ENCODE measurements around the gene FKBP14. TPM values are rescaled to one million over a fixed set of nuclear protein-coding genes. Genes with fewer than 3 reads are reported as not detected.
A peak's percentile ranks its signal among the peaks of the same experiment; 100 is the strongest.
"Not testable (repeated sequence)": the region's sequence is repeated elsewhere in the genome, so short reads cannot be mapped to it uniquely, and the experiment has no call there.

The FKBP14 gene
- total and polyA plus RNA-seq, 2 experiments from 2014 or later = 8.1 to 29.6 TPM

- Histone ChIP-seq H3K36me3 (no peaks in the 10 kb centered on the region), H3K27ac (no peak overlapping the region), H3K27me3 (no peaks in the 10 kb centered on the region), H3K9me3 (ENCODE audit: low read depth) (no peaks in the 10 kb centered on the region), H3K4me3 (no peak overlapping the region), H3K4me1 (ENCODE audit: low read depth) (no peaks in the 10 kb centered on the region)
- DNase-seq (ENCODE audit: low read depth in 1 of 2, low spot score in 1 of 2) = peak in 1 of 2 donors; percentile 75
- TF ChIP-seq CTCF (IDR thresholded peaks at IDR 0.05; ENCODE audit: low read depth, low read length) = no peak
Measured at GRCh38 chr7:29968683-29969395, 57.7 kb downstream of the FKBP14 start.

- no peak for DNase-seq (ENCODE audit: low read depth in 1 of 2, low spot score in 1 of 2)
- Histone ChIP-seq H3K27me3 (no peaks in the 10 kb centered on the region), H3K36me3 (no peaks in the 10 kb centered on the region), H3K4me3 (no peak overlapping the region), H3K27ac (no peak overlapping the region), H3K9me3 (ENCODE audit: low read depth) (no peaks in the 10 kb centered on the region), H3K4me1 (ENCODE audit: low read depth) (no peaks in the 10 kb centered on the region)
- TF ChIP-seq CTCF (IDR thresholded peaks at IDR 0.05; ENCODE audit: low read depth, low read length) = no peak
Measured at GRCh38 chr7:29965030-29965429, 61.5 kb downstream of the FKBP14 start.

- no peaks in the 10 kb centered on the region for H3K27me3 ChIP-seq
- H3K27ac ChIP-seq = no peak overlapping the region
- no peak overlapping the region for H3K4me3 ChIP-seq
- TF ChIP-seq CTCF (IDR thresholded peaks at IDR 0.05; ENCODE audit: low read depth, low read length) = no peak
- no peaks in the 10 kb centered on the region for H3K9me3 ChIP-seq (ENCODE audit: low read depth)
- no peaks in the 10 kb centered on the region for H3K36me3 ChIP-seq
- no peaks in the 10 kb centered on the region for H3K4me1 ChIP-seq (ENCODE audit: low read depth)
- DNase-seq (ENCODE audit: low read depth in 1 of 2, low spot score in 1 of 2) = no peak
Measured at GRCh38 chr7:29962035-29962434, 64.5 kb downstream of the FKBP14 start.

GRCh38 chr7:29961611-29962010 is 64.9 kb downstream of the FKBP14 start:
- H3K36me3 ChIP-seq; H3K4me3 ChIP-seq; H3K4me1 ChIP-seq (ENCODE audit: low read depth); H3K9me3 ChIP-seq (ENCODE audit: low read depth); DNase-seq (ENCODE audit: low read depth in 1 of 2, low spot score in 1 of 2); H3K27me3 ChIP-seq; H3K27ac ChIP-seq: not testable (repeated sequence)

Other genes with a start within 250 kb of the FKBP14 start
- gene WIPF3, start 220.2 kb downstream of the FKBP14 start, total RNA-seq = 1.3 and 2.8 TPM in 2 replicates
- gene WIPF3, start 220.2 kb downstream of the FKBP14 start, polyA plus RNA-seq = 1.4 and 2.3 TPM in 2 replicates
- 35.7 and 48.2 TPM in 2 replicates for gene SCRN1, start 36.9 kb downstream of the FKBP14 start, total RNA-seq
- 34.3 and 44.4 TPM in 2 replicates for gene SCRN1, start 36.9 kb downstream of the FKBP14 start, polyA plus RNA-seq
- 15.9 and 25.9 TPM in 2 replicates for gene PLEKHA8, start 1.7 kb upstream of the FKBP14 start, total RNA-seq
- 16.8 and 23.2 TPM in 2 replicates for gene PLEKHA8, start 1.7 kb upstream of the FKBP14 start, polyA plus RNA-seq
- gene MTURN, start 108.3 kb upstream of the FKBP14 start, total RNA-seq = 16.5 and 39.3 TPM in 2 replicates
- gene MTURN, start 108.3 kb upstream of the FKBP14 start, polyA plus RNA-seq = 11.2 and 26.3 TPM in 2 replicates